GM12878 (cell line): ENCODE measurements around the gene PREX1.

Experiments
- E4F1 ChIP-seq: fragments of 450-650 bp; IDR thresholded peaks from 2 replicates; pipeline ENCODE4 v1.6.1; 2018; ENCODE audit warnings: borderline replicate concordance, mild to moderate bottlenecking; ENCODE audit not compliant: partially characterized antibody
- EGR1 ChIP-seq, 2 experiments: IDR thresholded peaks; 1 replicate in 1 of 2; 2 replicates in 1 of 2; pipeline ENCODE4 v1.6.1; 2011 to 2012; ENCODE audit warnings: low read depth in 2 of 2, low read length in 2 of 2, borderline replicate concordance in 1 of 2, mild to moderate bottlenecking in 1 of 2, moderate library complexity in 1 of 2
- GABPA ChIP-seq: IDR thresholded peaks from 2 replicates; pipeline ENCODE4 v1.6.1; 2014; ENCODE audit warnings: antibody characterized with exemption, low read depth, mild to moderate bottlenecking, inconsistent platforms
- POLR2AphosphoS2 ChIP-seq: IDR thresholded peaks from 2 replicates; pipeline ENCODE4 v1.6.1; 2011; ENCODE audit warnings: low read depth, mild to moderate bottlenecking, low read length, improper control_type of control experiment, moderate library complexity
- POLR2AphosphoS5 ChIP-seq: IDR thresholded peaks from 2 replicates; pipeline ENCODE4 v1.6.1; 2011; ENCODE audit warnings: mild to moderate bottlenecking, low read length, inconsistent platforms
- RAD21 ChIP-seq: IDR thresholded peaks from 2 replicates; pipeline ENCODE4 v1.6.1; 2011; ENCODE audit warnings: mild to moderate bottlenecking, low read depth, low read length, moderate library complexity; ENCODE audit not compliant: insufficient read depth
- TAF1 ChIP-seq: IDR thresholded peaks from 2 replicates; pipeline ENCODE4 v1.6.1; 2011; ENCODE audit warnings: mild to moderate bottlenecking, low read depth, low read length, borderline replicate concordance
- TARDBP ChIP-seq: IDR thresholded peaks from 2 replicates; pipeline ENCODE4 v1.6.1; 2016; ENCODE audit warnings: borderline replicate concordance
- TCF3 ChIP-seq: IDR thresholded peaks from 2 replicates; pipeline ENCODE4 v1.6.1; 2012; ENCODE audit warnings: low read depth, mild to moderate bottlenecking, low read length, borderline replicate concordance; ENCODE audit not compliant: insufficient read depth
- TCF7 ChIP-seq: IDR thresholded peaks from 2 replicates; pipeline ENCODE4 v1.6.1; 2014; ENCODE audit warnings: antibody characterized with exemption, borderline replicate concordance
- TF ChIP-seq, protein P1 (sequence below): fragments of 450-650 bp; IDR thresholded peaks from 2 replicates; pipeline ENCODE4 v1.6.1; 2017; ENCODE audit warnings: antibody characterized with exemption, mild to moderate bottlenecking, moderate library complexity

DNA sequence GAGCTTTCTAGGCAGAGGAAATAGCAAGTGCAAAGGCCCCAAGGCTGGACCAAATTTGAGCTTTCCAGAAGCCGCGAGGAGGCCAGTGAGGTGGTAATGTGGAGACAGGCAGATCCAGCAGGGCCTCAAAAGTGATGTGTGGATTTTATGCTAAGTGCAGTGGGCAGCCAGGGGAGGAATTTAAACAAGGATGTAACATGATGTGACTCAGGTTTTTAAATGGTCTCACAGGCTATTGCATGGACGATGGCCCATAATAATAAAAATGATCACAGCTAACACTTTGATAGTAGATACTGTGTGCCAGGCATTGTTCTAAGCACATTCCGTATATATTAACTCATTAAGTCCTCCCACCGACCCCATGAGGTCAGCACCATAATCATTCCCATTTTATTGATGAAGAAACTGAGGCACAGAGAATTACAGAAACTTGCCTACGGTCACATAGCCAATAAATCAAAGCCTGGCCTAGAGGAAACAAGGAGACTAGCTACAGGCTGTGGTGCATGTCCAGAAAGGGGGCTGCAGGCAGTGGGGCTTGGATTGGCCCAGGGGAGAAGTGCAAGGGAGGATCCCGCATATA is 18.0 kb upstream of the PREX1 start:
- TF ChIP-seq POLR2AphosphoS5 (no peak), POLR2AphosphoS2 (no peak), EGR1 (IDR thresholded peaks at IDR 0.05; ENCODE audit: borderline replicate concordance in 1 of 2, low read depth in 2 of 2, low read length in 2 of 2) (no peak), RAD21 (no peak), TARDBP (no peak), E4F1 (no peak), TAF1 (no peak), GABPA (no peak), TCF3 (no peak), TCF7 (no peak)
- TF ChIP-seq, protein P1, sequence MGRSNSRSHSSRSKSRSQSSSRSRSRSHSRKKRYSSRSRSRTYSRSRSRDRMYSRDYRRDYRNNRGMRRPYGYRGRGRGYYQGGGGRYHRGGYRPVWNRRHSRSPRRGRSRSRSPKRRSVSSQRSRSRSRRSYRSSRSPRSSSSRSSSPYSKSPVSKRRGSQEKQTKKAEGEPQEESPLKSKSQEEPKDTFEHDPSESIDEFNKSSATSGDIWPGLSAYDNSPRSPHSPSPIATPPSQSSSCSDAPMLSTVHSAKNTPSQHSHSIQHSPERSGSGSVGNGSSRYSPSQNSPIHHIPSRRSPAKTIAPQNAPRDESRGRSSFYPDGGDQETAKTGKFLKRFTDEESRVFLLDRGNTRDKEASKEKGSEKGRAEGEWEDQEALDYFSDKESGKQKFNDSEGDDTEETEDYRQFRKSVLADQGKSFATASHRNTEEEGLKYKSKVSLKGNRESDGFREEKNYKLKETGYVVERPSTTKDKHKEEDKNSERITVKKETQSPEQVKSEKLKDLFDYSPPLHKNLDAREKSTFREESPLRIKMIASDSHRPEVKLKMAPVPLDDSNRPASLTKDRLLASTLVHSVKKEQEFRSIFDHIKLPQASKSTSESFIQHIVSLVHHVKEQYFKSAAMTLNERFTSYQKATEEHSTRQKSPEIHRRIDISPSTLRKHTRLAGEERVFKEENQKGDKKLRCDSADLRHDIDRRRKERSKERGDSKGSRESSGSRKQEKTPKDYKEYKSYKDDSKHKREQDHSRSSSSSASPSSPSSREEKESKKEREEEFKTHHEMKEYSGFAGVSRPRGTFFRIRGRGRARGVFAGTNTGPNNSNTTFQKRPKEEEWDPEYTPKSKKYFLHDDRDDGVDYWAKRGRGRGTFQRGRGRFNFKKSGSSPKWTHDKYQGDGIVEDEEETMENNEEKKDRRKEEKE: no peak
